VCaP (cell line): Measurements from ENCODE around the gene PDLIM5.
"Not testable (repeated sequence)": the region's sequence is repeated elsewhere in the genome, so short reads cannot be mapped to it uniquely, and the experiment has no call there.

ENCODE experiments used
- H3K27ac ChIP-seq: fragments of 450-650 bp; 2 replicates; pipeline ENCODE4 v1.5.1; 2017
- CTCF ChIP-seq: fragments of 450-650 bp; conservative IDR thresholded peaks from 2 replicates; pipeline ENCODE4 v1.5.1; 2017; ENCODE audit warnings: mild to moderate bottlenecking, moderate library complexity

Gene PDLIM5

GRCh38 chr4:94653984-94654609 is 202.4 kb downstream of the PDLIM5 start:
- TF ChIP-seq CTCF = no peak
- peak overlapping the region; percentile 93 for H3K27ac ChIP-seq

GRCh38 chr4:94654714-94655113 is 203.0 kb downstream of the PDLIM5 start:
- TF ChIP-seq CTCF = no peak
- H3K27ac ChIP-seq = peak overlapping the region; percentile 93

DNA sequence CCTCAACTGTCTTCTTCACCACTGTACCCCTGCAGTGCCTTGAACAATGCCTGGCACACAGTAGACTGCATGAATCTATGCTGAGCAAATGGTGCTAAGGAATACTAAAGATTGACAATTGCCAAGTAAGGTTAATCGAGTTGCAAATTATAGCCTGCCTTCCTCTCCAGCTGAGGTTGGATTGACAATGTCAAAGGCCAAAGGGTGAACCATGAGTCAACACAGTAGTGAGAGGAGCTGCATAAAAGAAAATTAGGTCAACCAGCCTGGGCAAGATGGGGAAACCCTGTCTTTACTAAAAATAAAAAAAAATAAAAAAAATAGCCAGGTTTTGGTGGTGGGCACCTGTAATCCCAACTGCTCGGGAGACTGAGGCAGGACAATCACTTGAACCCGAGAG is 208.9 kb downstream of the PDLIM5 start:
- TF ChIP-seq CTCF = no peak
- no peak overlapping the region for H3K27ac ChIP-seq

- not testable (repeated sequence) for H3K27ac ChIP-seq
Measured at GRCh38 chr4:94665021-94665420, 213.3 kb downstream of the PDLIM5 start.

DNA sequence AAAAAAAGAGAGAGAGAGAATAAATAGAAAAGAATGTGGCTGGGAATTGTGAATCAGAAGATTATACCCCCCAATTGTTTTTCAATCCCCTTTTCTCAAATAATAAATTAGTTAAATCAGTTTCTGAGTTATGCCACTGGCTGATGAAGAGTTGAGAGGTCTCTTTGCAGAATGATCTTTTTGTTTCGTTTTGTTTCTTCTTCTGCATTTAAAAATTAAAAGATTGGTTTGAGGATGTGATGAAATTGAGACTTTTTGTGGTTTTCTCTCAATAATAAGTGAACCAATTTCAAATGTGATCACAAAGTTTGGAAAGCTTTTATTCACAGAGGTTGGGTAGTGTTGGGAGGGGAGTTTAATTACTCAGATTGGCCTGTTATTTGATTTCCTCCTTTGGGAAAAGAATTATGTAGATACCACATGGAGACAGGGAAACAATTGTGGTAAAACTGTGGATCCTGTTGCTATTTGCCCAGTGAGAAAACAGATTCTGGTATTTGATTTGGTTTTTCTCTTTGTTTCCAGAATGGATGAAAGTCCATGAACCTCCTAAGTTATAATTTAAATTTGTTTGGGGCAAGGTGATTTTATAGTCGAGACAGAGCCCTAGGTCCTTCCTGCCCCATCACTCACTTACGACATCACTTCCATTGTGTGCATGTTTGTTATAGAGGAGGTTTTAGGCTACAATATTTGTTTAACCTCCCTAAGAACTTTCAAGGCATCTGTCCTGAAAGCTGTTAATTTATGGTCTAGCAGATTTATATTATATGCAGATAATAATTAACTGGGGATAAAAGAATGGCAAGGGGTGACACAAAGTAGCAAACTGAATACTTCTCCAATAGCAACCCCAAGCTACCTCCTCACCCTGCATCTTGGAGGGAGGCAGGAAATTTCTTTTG is 214.0 kb downstream of the PDLIM5 start:
- TF ChIP-seq CTCF = no peak
- peak overlapping the region; percentile 41 for H3K27ac ChIP-seq

DNA sequence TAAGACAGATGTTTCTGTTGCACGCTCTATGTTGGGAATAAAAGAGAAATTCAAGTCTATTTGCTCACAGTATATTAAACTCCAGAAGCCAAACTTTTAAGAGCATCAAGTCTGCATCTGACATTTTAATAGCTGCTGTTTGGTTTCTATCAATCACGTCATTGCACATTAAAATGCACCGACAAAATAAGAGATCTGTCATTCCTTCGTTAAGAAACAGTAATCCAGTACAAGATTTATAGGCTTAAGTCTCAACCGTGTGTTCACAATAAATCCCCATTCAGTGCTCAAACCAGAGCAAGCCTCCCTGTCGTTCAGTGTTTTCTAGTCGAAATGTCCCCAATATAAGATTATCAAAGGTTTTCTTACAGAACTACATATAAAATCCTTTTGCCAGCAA is 217.0 kb downstream of the PDLIM5 start:
- no peak for TF ChIP-seq CTCF
- peak overlapping the region; percentile 82 for H3K27ac ChIP-seq

GRCh38 chr4:94669672-94670664 is 218.2 kb downstream of the PDLIM5 start:
- no peak for TF ChIP-seq CTCF

More at GRCh38 chr4:94669672-94670664, 218.2 kb downstream of the PDLIM5 start:
- peak overlapping the region; percentile 82 for H3K27ac ChIP-seq
